Measurements from ENCODE around the gene LRP4. TPM values are rescaled to one million over a fixed set of nuclear protein-coding genes. Genes with fewer than 3 reads are reported as not detected.

LRP4 gene
- 7.3 to 10.4 TPM (median 10.0 TPM) in 5 replicates for total RNA-seq (2022; extraction: Qiagen RNA extraction)

GRCh38 chr11:46918083-46918787, at the start of gene LRP4:
TSS of gene LRP4 (minus strand) at chr11:46918550. CDS start at chr11:46918379, 171 bp downstream.

GRCh38 chr11:46936138-46937110, 18.1 kb upstream of the LRP4 start, which contains the start of gene CSTPP1:
TSS of gene CSTPP1 (plus strand) at chr11:46936761. CDS start at chr11:46936806, 45 bp downstream.

GRCh38 chr11:46845740-46846509, 72.4 kb downstream of the LRP4 start, which contains the start of gene CKAP5:
TSS of gene CKAP5 (minus strand) at chr11:46846280. CDS start at chr11:46821231, 25,049 bp downstream.

Other genes starting within 250 kb of the LRP4 start
- 52.9 to 68.8 TPM (median 66.1 TPM) in 5 replicates for gene ARHGAP1, start 217.9 kb downstream of the LRP4 start, total RNA-seq (2022; extraction: Qiagen RNA extraction)
- gene ZNF408, start 217.5 kb downstream of the LRP4 start, total RNA-seq (2022; extraction: Qiagen RNA extraction), result 16.6 to 19.1 TPM (median 18.6 TPM) in 5 replicates
- gene F2, start 199.3 kb downstream of the LRP4 start, total RNA-seq (2022; extraction: Qiagen RNA extraction), result 2.0 to 2.9 TPM (median 2.1 TPM) in 5 replicates
- 67.2 to 80.9 TPM (median 74.0 TPM) in 5 replicates for gene CKAP5, start 72.3 kb downstream of the LRP4 start, total RNA-seq (2022; extraction: Qiagen RNA extraction)
- 24.8 to 32.4 TPM (median 29.9 TPM) in 5 replicates for gene CSTPP1, start 18.2 kb upstream of the LRP4 start, total RNA-seq (2022; extraction: Qiagen RNA extraction)